Spleen (tissue), 11 donors: Measurements from ENCODE around the gene SUPT20HL2. TPM values are rescaled to one million over a fixed set of nuclear protein-coding genes. Genes with fewer than 3 reads are reported as not detected.

ENCODE experiments used
- DNase-seq: peaks from one replicate; pipeline ENCODE4 v3.0.0-alpha.2; 2020
- H3K27ac ChIP-seq, 8 donors: fragments of 200-600 bp; sonication (generic) in 7 of 8; 1 replicate in 4 of 8; 2 replicates in 4 of 8; pipeline versions ENCODE4 v1.5.0 to v1.8.0; 2016 to 2021; ENCODE audit warnings: inconsistent platforms in 4 of 8, mild to moderate bottlenecking in 4 of 8, moderate library complexity in 1 of 8
- H3K27me3 ChIP-seq, 7 donors: fragments of 200-600 bp; sonication (generic) in 6 of 7; replicated peaks in 1 of 7; 1 replicate in 4 of 7; 2 replicates in 3 of 7; pipeline versions ENCODE4 v1.5.0 to v1.8.0; 2016 to 2021; ENCODE audit warnings: inconsistent platforms in 3 of 7, mild to moderate bottlenecking in 1 of 7
- H3K36me3 ChIP-seq, 6 donors: fragments of 200-600 bp; sonication (generic) in 5 of 6; 1 replicate in 4 of 6; 2 replicates in 2 of 6; pipeline versions ENCODE4 v1.5.0 to v1.8.0; 2016 to 2021; ENCODE audit warnings: inconsistent platforms in 2 of 6
- H3K4me1 ChIP-seq, 6 donors: fragments of 200-600 bp; sonication (generic) in 5 of 6; 1 replicate in 3 of 6; 2 replicates in 3 of 6; pipeline versions ENCODE4 v1.5.0 to v1.8.0; 2016 to 2021; ENCODE audit warnings: inconsistent platforms in 3 of 6
- H3K4me3 ChIP-seq, 8 donors: fragments of 200-600 bp; sonication (generic) in 7 of 8; 1 replicate in 4 of 8; 2 replicates in 4 of 8; pipeline versions ENCODE4 v1.5.0 to v1.8.0; 2016 to 2021; ENCODE audit warnings: inconsistent platforms in 4 of 8, mild to moderate bottlenecking in 4 of 8, moderate library complexity in 2 of 8
- H3K9me3 ChIP-seq, 8 donors: fragments of 200-600 bp; sonication (generic) in 7 of 8; 1 replicate in 4 of 8; 2 replicates in 4 of 8; pipeline versions ENCODE4 v1.5.0 to v1.8.0; 2016 to 2021; ENCODE audit warnings: inconsistent platforms in 4 of 8
- POLR2A ChIP-seq, 3 donors: fragments of 450-650 bp; IDR thresholded peaks; one replicate each; pipeline ENCODE4 v1.5.1; 2017; ENCODE audit warnings: antibody characterized with exemption in 3 of 3, mild to moderate bottlenecking in 1 of 3
- POLR2AphosphoS5 ChIP-seq, 3 donors: sonication (generic); formaldehyde crosslinking; IDR thresholded peaks; one replicate each; pipeline ENCODE4 v1.5.1; 2017; ENCODE audit warnings: antibody characterized with exemption in 3 of 3
- WGBS, 5 donors: extraction: QIAGEN DNeasy Blood & Tissue Kit in 3 of 5; methylation state at CpG; one replicate each; pipeline versions ENCODE4 v1.1.5 to v1.1.7; 2013 to 2018; 5-methylcytosine and 5-hydroxymethylcytosine counted together
- intact Hi-C: fragments of 100-400 bp; cut with DNase I; formaldehyde crosslinking; loops from one replicate; pipeline ENCODE4 v1.15.0; 2023; ENCODE audit warnings: low total_unique reads
- polyA plus RNA-seq, 3 donors: library from polyadenylated mRNA; stranded (reverse); fragments of 200-250 nt; gene quantifications; one replicate each; pipeline ENCODE4 v1.2.1, GENCODE V29; 2013
- total RNA-seq, 7 donors: library from RNA; depleted of rRNA in 3 of 7; stranded (reverse); fragments of >200 nt in 3 of 7; fragmentation: NEBNext Ultra II Directional in 4 of 7; extraction: Animal tissue kit (Norgen Biotek cat#: 25700) in 4 of 7; gene quantifications; one replicate each; pipeline versions ENCODE4 v1.1.0 to v1.2.1, GENCODE V29; 2016 to 2021
- TF ChIP-seq, protein P1 (sequence below), 11 experiments: fragments of 200-600 bp in 7 of 11; fragments of 450-650 bp in 4 of 11; sonication (generic) in 4 of 11; IDR thresholded peaks in 8 of 11; conservative IDR thresholded peaks in 3 of 11; 1 replicate in 7 of 11; 2 replicates in 4 of 11; pipeline versions ENCODE4 v1.4.0 to v1.8.0; 2016 to 2021; ENCODE audit warnings: antibody characterized with exemption in 11 of 11, inconsistent platforms in 4 of 11, mild to moderate bottlenecking in 1 of 11
- donor health status: healthy with polysubstance abuse.
- donor health status: DM: no; HTN: no; CAD: no; lungs with moderate emphysema.
- donor health status: DM: no; HTN: no; CAD: no.
- donor health status: Bipolar disorder and iron deficiency.
- donor health status: healthy.
- donor health status: DM: no; HTN: no; CAD: no.
- donor health status: DM: yes; HTN: yes; CAD: no.

SUPT20HL2 gene
- total and polyA plus RNA-seq, 10 donors = not detected

DNA sequence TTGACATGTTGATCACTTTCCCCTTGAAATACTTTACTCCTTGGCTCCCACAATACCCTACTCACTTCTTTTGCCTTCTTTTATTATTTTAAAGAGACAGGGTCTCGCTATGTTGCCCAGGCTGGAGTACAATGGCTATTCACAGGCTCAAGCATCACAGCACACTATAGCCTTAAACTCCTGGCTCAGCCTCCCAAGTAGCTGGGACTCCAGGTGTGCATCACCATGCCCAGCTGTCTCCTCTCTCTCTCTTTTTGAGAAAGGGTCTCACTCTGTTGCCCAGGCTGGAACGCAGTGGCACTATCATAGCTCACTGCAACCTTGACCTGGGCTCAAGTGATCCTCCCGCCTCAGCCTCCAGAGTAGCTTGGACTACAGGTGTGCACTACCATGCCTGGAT is 51.6 kb downstream of the SUPT20HL2 start:
- 85 to 97% (median 94%) methylated on average over 3 of the region's 3 CpGs for WGBS, 5 donors
- Histone ChIP-seq H3K4me1 (peaks cover 0 to 10% (median 3%) of the 10 kb centered on the region in 6 donors), H3K4me3 (no peak overlapping the region), H3K36me3 (no peaks in the 10 kb centered on the region), H3K27me3 (peaks cover 0 to 7% (median 0%) of the 10 kb centered on the region in 7 donors), H3K27ac (no peak overlapping the region), H3K9me3 (no peaks in the 10 kb centered on the region)
- DNase-seq = no peak
- intact Hi-C loops = no loop called here
- TF ChIP-seq POLR2AphosphoS5 (IDR thresholded peaks at IDR 0.05) (no peak), POLR2A (IDR thresholded peaks at IDR 0.05) (no peak)
- TF ChIP-seq, protein P1, sequence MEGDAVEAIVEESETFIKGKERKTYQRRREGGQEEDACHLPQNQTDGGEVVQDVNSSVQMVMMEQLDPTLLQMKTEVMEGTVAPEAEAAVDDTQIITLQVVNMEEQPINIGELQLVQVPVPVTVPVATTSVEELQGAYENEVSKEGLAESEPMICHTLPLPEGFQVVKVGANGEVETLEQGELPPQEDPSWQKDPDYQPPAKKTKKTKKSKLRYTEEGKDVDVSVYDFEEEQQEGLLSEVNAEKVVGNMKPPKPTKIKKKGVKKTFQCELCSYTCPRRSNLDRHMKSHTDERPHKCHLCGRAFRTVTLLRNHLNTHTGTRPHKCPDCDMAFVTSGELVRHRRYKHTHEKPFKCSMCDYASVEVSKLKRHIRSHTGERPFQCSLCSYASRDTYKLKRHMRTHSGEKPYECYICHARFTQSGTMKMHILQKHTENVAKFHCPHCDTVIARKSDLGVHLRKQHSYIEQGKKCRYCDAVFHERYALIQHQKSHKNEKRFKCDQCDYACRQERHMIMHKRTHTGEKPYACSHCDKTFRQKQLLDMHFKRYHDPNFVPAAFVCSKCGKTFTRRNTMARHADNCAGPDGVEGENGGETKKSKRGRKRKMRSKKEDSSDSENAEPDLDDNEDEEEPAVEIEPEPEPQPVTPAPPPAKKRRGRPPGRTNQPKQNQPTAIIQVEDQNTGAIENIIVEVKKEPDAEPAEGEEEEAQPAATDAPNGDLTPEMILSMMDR (IDR thresholded peaks at IDR 0.05 in 8 of 11, conservative IDR thresholded peaks at IDR 0.05 in 3 of 11) = no peak

Other genes with a start within 250 kb of the SUPT20HL2 start
- gene ZFX, start 164.3 kb downstream of the SUPT20HL2 start, total RNA-seq = 100 to 1,000 TPM in 1 of 7 donors, 10 to 100 TPM in 6; 58.1 to 105 (median 77.7) TPM
- gene ZFX, start 164.3 kb downstream of the SUPT20HL2 start, polyA plus RNA-seq = 1 to 10 TPM; 5.0 to 8.5 (median 6.8) TPM
- not detected for gene SUPT20HL1, start 46.6 kb upstream of the SUPT20HL2 start, total RNA-seq
- gene SUPT20HL1, start 46.6 kb upstream of the SUPT20HL2 start, polyA plus RNA-seq = not detected
- 10 to 100 TPM; 24.1 to 53.0 (median 33.5) TPM for gene PDK3, start 151.2 kb upstream of the SUPT20HL2 start, total RNA-seq
- 10 to 100 TPM in 1 of 3 donors, 1 to 10 TPM in 2; 4.3 to 11.5 (median 6.8) TPM for gene PDK3, start 151.2 kb upstream of the SUPT20HL2 start, polyA plus RNA-seq